IgD-negative memory B cell (primary cell): ENCODE data around the gene ASB7. TPM values are rescaled to one million over a fixed set of nuclear protein-coding genes. Genes with fewer than 3 reads are reported as not detected.
"Not testable (repeated sequence)": the region's sequence is repeated elsewhere in the genome, so short reads cannot be mapped to it uniquely, and the experiment has no call there.

ENCODE experiments used
- H3K27ac Mint-ChIP-seq, 3 donors: one replicate each; pipeline ENCODE4 v1.8.0; 2020 to 2022; ENCODE audit warnings: mild to moderate bottlenecking in 3 of 3, mixed read lengths in 3 of 3, moderate library complexity in 1 of 3
- H3K27me3 Mint-ChIP-seq: one replicate; pipeline ENCODE4 v1.8.0; 2021; ENCODE audit warnings: mixed read lengths
- H3K36me3 Mint-ChIP-seq: one replicate; pipeline ENCODE4 v1.8.0; 2020; ENCODE audit warnings: mild to moderate bottlenecking, mixed read lengths
- H3K4me1 Mint-ChIP-seq, 3 donors: one replicate each; pipeline ENCODE4 v1.8.0; 2020 to 2022; ENCODE audit warnings: mixed read lengths in 3 of 3, mild to moderate bottlenecking in 1 of 3
- H3K4me3 Mint-ChIP-seq, 4 donors: one replicate each; pipeline ENCODE4 v1.8.0; 2020 to 2022; ENCODE audit warnings: mild to moderate bottlenecking in 4 of 4, mixed read lengths in 4 of 4, moderate library complexity in 3 of 4
- H3K9me3 Mint-ChIP-seq, 3 donors: one replicate each; pipeline ENCODE4 v1.8.0; 2020 to 2021; ENCODE audit warnings: mixed read lengths in 3 of 3, mild to moderate bottlenecking in 1 of 3
- polyA plus RNA-seq: library from polyadenylated mRNA; unstranded; fragments of 300-500 nt; fragmentation: Illumina TruSeq; gene quantifications from one replicate; pipeline ENCODE4 v1.2.3, GENCODE V29; 2021

ASB7 gene
- polyA plus RNA-seq, 1 donor from 2014 or later, result 11.1 TPM

DNA sequence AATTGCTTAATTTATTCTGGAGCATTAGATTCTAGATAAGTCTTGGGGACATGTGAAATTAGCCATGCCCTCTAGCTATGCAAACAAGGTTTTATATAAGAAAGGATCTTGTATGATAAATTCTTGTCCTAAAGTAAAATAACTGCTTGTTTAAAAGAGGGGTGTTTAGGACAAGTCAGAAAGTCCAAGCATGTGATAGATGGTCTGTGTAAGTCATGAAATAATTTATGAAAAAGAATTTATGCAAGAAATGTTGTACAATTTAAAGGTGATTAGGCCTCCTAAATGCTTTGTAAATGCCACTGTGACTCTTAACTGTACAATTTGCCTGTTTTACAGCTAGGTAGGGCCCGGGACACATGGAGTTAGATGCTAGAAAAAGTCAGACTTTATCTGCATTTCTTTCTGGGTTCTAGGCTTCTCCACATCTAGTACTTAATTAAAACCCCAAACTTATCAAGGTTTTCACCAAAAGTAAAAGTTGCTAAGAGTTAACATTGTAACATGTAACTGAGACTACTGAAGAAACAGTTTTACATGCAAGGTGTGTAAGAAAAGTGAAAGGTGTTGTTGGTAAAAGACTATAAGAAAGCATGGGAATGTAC, 13.6 kb upstream of the ASB7 start:
- Mint-ChIP-seq H3K36me3 (peaks cover 10% of the 10 kb centered on the region), H3K27ac (no peak overlapping the region)

DNA sequence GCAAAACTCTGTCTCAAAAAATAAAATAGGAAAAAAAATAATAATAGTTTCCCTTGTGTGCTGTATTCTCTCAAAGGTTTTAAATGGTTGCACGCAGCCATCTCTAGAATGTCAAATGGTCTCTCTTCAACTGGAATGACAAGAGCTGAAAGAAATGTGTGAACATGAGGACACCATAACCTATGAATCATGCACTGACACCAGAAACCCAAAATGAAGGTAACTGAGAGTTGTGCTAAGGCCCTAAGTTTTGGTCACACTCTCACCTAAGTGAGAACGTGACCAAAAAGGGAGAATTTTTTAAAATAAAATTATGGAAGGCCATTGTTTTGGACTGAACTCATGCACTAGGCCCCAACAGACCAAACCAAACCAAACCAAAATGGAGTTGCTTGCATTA, 11.2 kb upstream of the ASB7 start:
- H3K27ac Mint-ChIP-seq, H3K36me3 Mint-ChIP-seq, H3K4me3 Mint-ChIP-seq, H3K9me3 Mint-ChIP-seq, H3K27me3 Mint-ChIP-seq: not testable (repeated sequence)
- H3K4me1 Mint-ChIP-seq, result peaks cover 2 to 16% (median 9%) of the 10 kb centered on the region in 3 donors

More for the DNA sequence above, 13.6 kb upstream of the ASB7 start:
- H3K4me3 Mint-ChIP-seq, result no peak overlapping the region
- H3K9me3 Mint-ChIP-seq, result peaks cover 2 to 10% (median 3%) of the 10 kb centered on the region in 3 donors
- no peaks in the 10 kb centered on the region for H3K27me3 Mint-ChIP-seq
- peaks cover 0 to 8% (median 0%) of the 10 kb centered on the region in 3 donors for H3K4me1 Mint-ChIP-seq

DNA sequence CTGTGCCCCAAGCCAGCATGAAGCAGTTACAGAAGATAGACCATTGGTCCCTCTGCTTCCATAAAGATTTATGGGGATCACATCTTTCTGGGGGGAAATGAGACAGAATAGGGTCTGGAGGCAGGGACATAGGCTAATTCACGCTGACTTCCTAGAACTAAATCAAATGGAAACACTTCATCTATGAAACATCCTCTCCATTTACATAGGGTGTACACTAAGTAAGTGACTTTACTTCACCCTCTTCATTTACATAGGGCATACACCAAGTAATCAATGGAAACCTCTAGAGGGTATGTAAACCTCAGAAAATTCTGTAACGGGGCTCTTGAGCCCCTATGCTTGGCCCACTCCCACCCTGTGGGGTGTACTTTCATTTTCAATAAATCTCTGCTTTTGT, 10.6 kb upstream of the ASB7 start:
- Mint-ChIP-seq H3K4me3 (no peak overlapping the region), H3K36me3 (peaks cover 10% of the 10 kb centered on the region), H3K27ac (no peak overlapping the region), H3K9me3 (peaks cover 2 to 10% (median 3%) of the 10 kb centered on the region in 3 donors), H3K4me1 (peaks cover 8 to 23% (median 13%) of the 10 kb centered on the region in 3 donors), H3K27me3 (no peaks in the 10 kb centered on the region)

DNA sequence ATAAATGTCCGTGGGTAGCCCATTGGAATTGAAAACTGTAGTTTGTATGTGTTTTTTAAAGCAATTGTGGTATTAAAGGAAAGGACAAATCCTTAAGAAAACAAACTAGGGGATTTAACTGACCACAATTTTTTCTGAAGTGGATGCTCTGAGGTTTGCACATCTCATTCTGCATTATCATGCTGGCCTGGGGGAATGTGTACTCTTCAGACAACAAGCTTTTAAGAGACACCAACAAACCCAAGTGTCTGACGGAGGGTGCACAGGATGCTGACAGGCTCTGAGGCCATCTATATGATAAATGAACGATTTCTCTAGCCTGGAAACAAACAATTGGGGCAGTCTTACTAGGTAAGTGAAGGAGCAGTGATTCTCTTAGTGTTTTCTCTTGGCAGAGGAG, 9.5 kb upstream of the ASB7 start:
- Mint-ChIP-seq H3K4me3 (no peak overlapping the region), H3K27ac (no peak overlapping the region), H3K27me3 (no peaks in the 10 kb centered on the region), H3K4me1 (peaks cover 17 to 30% (median 21%) of the 10 kb centered on the region in 3 donors), H3K9me3 (peaks cover 2 to 10% (median 3%) of the 10 kb centered on the region in 3 donors), H3K36me3 (peaks cover 9% of the 10 kb centered on the region)

DNA sequence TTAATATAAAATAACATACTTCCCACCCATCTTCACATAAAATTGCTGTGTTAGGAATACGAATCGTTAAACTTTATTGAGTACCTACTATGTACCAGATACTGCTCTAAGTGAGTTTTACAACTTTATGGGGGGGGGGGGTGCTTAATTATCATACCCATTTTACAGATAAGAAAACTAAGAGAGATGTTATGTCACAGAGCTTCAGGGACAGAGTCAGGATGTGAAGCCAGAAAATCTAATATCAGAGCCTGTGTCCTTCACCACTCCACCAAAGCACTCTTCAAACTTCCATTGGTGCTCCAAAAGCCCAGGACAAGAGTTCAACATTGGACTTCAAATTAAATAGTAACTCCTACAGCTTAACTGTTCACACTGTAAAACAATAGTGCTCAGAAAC, 9.0 kb upstream of the ASB7 start:
- peaks cover 18 to 34% (median 22%) of the 10 kb centered on the region in 3 donors for H3K4me1 Mint-ChIP-seq
- peaks cover 0 to 10% (median 3%) of the 10 kb centered on the region in 3 donors for H3K9me3 Mint-ChIP-seq
- H3K27me3 Mint-ChIP-seq, result no peaks in the 10 kb centered on the region
- H3K27ac Mint-ChIP-seq, result no peak overlapping the region
- peaks cover 7% of the 10 kb centered on the region for H3K36me3 Mint-ChIP-seq
- no peak overlapping the region for H3K4me3 Mint-ChIP-seq

DNA sequence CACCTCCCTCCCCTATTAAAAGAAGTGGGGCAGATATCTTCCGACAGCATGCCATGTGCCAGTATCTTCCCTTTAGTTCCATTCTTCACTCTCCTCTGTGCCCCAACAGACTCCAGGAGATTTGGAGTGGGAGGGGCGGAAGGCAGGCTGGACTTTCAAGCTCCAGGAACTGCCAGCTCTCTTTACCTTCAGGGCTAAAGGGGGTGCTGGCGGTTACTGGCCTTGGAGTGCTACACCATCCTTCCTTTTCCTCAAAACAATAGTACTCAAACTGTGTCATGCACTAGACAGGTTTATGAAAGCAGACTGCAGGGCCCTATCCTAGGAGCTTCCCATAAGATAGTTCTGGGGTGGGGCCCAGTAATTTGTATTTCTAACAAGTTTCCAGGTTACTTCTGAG, 6.4 kb upstream of the ASB7 start:
- Mint-ChIP-seq H3K9me3 (no peaks in the 10 kb centered on the region), H3K36me3 (peaks cover 4% of the 10 kb centered on the region), H3K27ac (peak overlapping the region in 2 of 3 donors; percentile 52 to 79), H3K4me1 (peaks cover 18 to 44% (median 22%) of the 10 kb centered on the region in 3 donors), H3K27me3 (no peaks in the 10 kb centered on the region), H3K4me3 (peak overlapping the region in 3 of 4 donors; percentile 57 to 88 (median 69))

DNA sequence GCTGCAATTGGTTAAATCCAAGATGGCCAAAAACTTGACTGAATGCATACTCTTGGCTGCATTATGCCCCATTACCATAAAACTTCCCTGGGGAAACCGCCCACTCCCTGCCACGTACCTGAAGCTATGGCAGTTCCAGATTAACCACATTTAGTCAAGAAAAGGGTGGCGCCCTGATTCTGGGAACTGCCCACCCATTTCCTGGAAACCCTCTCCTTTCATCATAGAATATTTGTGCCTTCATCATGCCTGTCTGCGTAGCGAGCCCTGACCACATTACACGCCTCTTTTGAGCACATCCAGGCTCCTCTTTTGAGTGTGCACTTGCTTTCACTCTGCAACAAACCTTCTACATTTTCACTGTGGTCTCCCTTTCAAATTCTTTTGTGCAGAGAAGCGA, 5.6 kb upstream of the ASB7 start:
- Mint-ChIP-seq H3K27me3 (no peaks in the 10 kb centered on the region), H3K9me3 (no peaks in the 10 kb centered on the region), H3K4me1 (peaks cover 18 to 40% (median 22%) of the 10 kb centered on the region in 3 donors), H3K4me3 (peak overlapping the region; percentile 24 to 88 (median 63)), H3K27ac (peak overlapping the region; percentile 52 to 96 (median 79)), H3K36me3 (peaks cover 3% of the 10 kb centered on the region)

DNA sequence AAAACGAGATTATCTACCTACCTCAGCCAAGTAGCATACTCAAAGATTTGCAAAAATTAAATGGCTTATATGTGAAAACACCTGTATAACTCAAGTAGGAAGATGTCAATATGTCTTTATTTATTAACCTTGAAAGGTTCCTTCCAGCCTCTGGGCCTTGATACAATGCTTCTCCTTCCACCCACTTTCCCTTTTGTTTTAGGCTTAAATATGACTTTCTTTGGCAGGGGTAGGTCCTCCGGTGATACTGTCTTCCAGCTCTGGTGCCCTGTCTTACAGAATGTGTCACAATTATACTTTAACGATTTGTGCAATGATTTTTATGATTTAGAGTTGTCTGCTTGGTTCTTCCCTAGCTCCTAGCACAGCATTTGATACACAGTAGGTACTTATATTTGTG, 4.5 kb upstream of the ASB7 start:
- Mint-ChIP-seq H3K4me3 (peak overlapping the region in 1 of 4 donors; percentile 42), H3K9me3 (no peaks in the 10 kb centered on the region), H3K27ac (peak overlapping the region; percentile 59 to 90 (median 75))

DNA sequence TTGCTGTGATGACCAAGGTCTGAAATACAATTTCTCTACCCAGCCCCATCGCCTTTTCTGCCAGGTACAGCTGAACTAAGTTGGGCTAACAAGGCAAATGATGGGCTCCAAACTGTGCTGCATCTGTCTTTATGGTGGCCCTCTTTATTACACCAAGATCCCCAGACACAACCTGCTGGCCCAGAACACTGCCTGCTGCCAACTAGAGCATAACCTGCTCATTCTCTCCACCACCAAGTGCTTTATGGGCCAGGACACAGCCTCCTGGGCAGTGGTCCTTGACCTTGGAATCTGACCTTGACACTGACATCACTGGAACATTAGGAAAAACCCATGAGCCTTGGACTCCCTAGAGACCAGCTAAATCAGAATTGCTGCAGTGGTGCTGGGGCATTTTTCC, 3.7 kb upstream of the ASB7 start:
- H3K9me3 Mint-ChIP-seq, result no peaks in the 10 kb centered on the region
- H3K4me3 Mint-ChIP-seq, result no peak overlapping the region
- H3K36me3 Mint-ChIP-seq, result no peaks in the 10 kb centered on the region
- H3K4me1 Mint-ChIP-seq, result peaks cover 18 to 44% (median 31%) of the 10 kb centered on the region in 3 donors
- no peaks in the 10 kb centered on the region for H3K27me3 Mint-ChIP-seq
- peak overlapping the region in 2 of 3 donors; percentile 21 to 90 for H3K27ac Mint-ChIP-seq

More for the DNA sequence above, 4.5 kb upstream of the ASB7 start:
- no peaks in the 10 kb centered on the region for H3K36me3 Mint-ChIP-seq
- peaks cover 18 to 38% (median 24%) of the 10 kb centered on the region in 3 donors for H3K4me1 Mint-ChIP-seq
- H3K27me3 Mint-ChIP-seq, result no peaks in the 10 kb centered on the region

DNA sequence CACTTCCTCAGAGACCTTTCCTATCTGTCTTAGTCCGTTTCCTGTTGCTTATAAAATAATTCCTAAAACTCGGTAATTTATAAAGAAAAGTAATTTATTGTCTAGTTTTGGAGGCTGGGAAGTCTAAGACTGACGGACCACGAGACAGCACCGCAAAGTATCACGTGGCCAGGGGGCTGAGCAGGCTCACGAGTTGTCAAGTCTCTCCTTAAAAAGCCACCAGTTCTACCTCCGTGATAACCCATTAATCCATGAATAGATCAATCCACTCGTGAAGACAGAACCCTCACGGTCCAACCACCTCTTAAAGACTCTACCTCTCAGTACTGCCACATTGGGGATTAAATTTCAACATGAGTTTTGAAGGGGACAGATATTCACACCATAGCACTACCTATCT, 1.2 kb upstream of the ASB7 start:
- H3K27ac Mint-ChIP-seq, result no peak overlapping the region
- H3K4me1 Mint-ChIP-seq, result peaks cover 22 to 47% (median 26%) of the 10 kb centered on the region in 3 donors
- no peak overlapping the region for H3K4me3 Mint-ChIP-seq
- no peaks in the 10 kb centered on the region for H3K27me3 Mint-ChIP-seq
- no peaks in the 10 kb centered on the region for H3K9me3 Mint-ChIP-seq
- H3K36me3 Mint-ChIP-seq, result peaks cover 3% of the 10 kb centered on the region

DNA sequence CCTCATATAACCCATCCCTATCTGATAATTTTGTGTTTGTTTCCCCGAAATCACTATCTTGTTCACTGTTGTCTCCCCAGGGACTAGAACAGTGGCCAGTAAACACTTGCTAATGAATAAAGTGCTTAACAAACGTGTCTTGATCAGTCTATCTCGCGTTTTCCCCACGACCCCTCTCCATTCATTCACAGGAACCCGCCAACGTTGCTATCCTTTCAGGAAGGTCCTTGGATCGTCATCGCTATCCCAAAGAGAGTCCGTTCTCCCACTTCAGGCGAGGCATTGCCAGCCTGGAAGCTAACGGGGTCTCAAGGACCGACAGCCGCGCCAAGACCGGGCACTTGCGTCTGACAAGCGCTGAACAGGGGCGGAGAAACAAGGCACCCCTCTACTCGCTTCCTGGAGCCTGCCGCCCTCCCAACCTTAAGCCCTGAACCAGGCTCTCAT, 749 bp upstream of the ASB7 start:
- H3K27me3 Mint-ChIP-seq, result no peaks in the 10 kb centered on the region
- H3K4me1 Mint-ChIP-seq, result peaks cover 20 to 42% (median 24%) of the 10 kb centered on the region in 3 donors
- H3K27ac Mint-ChIP-seq, result no peak overlapping the region
- H3K36me3 Mint-ChIP-seq, result peaks cover 4% of the 10 kb centered on the region
- H3K9me3 Mint-ChIP-seq, result no peaks in the 10 kb centered on the region
- H3K4me3 Mint-ChIP-seq, result no peak overlapping the region

DNA sequence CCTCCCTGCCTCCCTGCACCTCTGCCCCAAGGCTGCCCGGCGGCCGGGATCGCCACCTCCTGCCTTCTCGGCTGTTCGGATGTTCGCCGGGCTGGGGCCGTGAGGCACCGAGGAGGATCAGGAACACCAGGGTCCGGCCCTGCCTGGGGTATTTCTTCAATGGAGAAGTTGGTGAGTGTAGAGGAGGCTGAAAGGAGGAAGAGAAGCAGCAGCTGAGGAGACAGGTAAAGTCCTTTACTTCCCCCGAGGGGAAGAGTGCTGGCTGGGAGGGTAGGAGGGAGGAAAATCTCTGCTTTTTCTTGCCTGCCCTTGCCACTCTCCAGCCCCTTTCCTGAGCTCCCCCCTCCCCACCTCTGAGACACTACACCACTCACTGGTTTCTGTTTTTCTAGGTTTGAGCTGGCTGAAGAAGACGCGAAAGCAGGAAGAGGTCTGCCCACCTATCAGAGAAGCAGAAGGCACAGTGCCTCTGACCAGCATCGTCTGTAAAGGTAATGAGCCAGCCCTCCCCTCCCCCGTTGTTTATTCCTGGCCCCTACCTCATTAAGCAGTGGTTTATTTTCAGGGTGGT, 519 bp downstream of the ASB7 start:
- Mint-ChIP-seq H3K9me3 (no peaks in the 10 kb centered on the region), H3K27me3 (no peaks in the 10 kb centered on the region), H3K27ac (peak overlapping the region in 1 of 3 donors; percentile 76), H3K4me1 (peaks cover 14 to 37% (median 17%) of the 10 kb centered on the region in 3 donors), H3K4me3 (no peak overlapping the region), H3K36me3 (peaks cover 4% of the 10 kb centered on the region)

DNA sequence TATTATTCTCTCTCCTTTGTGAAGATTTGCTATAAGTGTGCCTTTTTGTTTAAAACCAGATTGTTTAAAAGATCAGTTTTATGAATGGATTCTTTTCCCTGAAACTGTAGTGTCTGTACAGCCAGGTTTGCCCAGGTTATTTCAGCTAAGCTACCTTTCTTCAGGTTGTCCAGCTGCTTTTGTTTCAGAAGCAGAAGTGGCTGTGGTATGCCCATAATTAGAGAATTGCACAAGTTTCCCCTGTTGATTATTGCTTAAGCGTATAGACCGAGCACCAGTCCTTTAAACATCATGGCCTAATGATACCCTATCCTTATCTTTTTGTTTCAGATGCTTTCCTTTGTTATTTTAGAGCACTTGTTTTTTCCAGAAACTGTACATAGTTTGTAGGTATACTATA, 10.2 kb downstream of the ASB7 start:
- Mint-ChIP-seq H3K27me3 (no peaks in the 10 kb centered on the region), H3K27ac (no peak overlapping the region), H3K36me3 (peaks cover 9% of the 10 kb centered on the region), H3K4me3 (no peak overlapping the region), H3K9me3 (no peaks in the 10 kb centered on the region), H3K4me1 (peaks cover 3 to 10% (median 5%) of the 10 kb centered on the region in 3 donors)

DNA sequence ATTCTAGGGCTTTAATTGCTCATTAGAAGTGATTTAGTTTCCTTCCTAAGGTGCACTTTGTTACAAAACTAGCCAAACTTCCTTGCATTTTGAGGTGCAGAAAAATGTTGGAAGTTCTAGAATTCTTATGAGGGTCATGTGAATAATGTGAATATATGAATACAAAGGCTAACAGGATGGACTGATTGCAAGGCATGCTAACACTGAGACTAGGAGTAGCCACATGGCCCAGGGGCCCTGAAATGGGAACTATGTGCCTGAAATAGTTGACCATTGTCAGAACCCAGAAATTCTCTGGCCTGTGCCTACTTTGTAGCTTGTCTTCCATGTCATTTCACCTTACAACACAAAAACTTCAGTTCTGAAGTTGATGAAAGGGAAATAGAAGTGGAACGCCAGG, 10.8 kb downstream of the ASB7 start:
- Mint-ChIP-seq H3K36me3 (peaks cover 9% of the 10 kb centered on the region), H3K27ac (no peak overlapping the region), H3K27me3 (no peaks in the 10 kb centered on the region), H3K4me1 (peaks cover 4 to 10% (median 4%) of the 10 kb centered on the region in 3 donors), H3K9me3 (no peaks in the 10 kb centered on the region), H3K4me3 (no peak overlapping the region)

DNA sequence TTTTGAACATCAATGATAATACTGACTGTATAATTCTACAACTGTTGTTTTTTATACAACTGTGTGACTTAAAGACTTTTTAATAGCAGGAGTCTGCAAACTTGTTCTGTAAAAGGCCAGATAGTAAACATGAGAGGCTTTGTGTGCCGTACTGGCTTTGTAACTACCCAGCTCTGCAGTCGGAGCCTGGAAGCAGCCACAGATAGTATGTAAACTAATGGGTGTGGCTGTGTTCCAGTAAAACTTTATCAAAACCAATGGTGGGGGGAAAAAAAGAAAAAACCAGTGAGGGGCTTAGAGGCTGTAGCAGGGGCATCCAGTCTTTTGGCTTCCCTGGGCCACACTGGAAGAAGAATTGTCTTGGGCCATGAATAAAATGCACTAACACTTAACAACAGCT, 11.9 kb downstream of the ASB7 start:
- H3K27ac Mint-ChIP-seq, result no peak overlapping the region

DNA sequence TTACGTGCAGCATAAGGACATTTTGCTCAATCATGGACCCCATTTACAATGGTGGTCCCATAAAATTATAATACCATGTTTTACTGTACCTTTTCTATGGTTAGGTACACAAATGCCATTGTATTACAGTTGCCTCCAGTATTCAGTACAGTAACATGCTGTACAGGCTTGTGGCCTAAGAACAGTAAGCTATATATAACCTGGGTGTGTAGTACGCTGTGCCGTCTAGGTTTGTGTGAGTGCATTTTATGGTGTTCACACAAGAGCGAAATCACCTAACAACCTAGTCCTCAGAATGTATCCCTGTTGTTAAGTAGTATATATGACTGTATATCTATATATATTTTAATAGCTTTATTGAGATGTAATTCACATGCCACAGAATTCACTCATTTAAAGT, 12.5 kb downstream of the ASB7 start:
- no peak overlapping the region for H3K4me3 Mint-ChIP-seq
- H3K27me3 Mint-ChIP-seq, result no peaks in the 10 kb centered on the region
- H3K27ac Mint-ChIP-seq, result no peak overlapping the region
- H3K4me1 Mint-ChIP-seq, result peaks cover 3 to 19% (median 8%) of the 10 kb centered on the region in 3 donors
- H3K36me3 Mint-ChIP-seq, result peaks cover 11% of the 10 kb centered on the region
- H3K9me3 Mint-ChIP-seq, result no peaks in the 10 kb centered on the region

More for the DNA sequence above, 11.9 kb downstream of the ASB7 start:
- H3K36me3 Mint-ChIP-seq, result peaks cover 10% of the 10 kb centered on the region
- H3K27me3 Mint-ChIP-seq, result no peaks in the 10 kb centered on the region
- H3K9me3 Mint-ChIP-seq, result no peaks in the 10 kb centered on the region
- peaks cover 3 to 16% (median 8%) of the 10 kb centered on the region in 3 donors for H3K4me1 Mint-ChIP-seq
- no peak overlapping the region for H3K4me3 Mint-ChIP-seq
